Measurements from ENCODE around the gene ACTN4.

ACTN4 gene

GRCh38 chr19:38684078-38684861 lies 36.8 kb downstream of the ACTN4 start:
- H3K36me3 ChIP-seq (ENCODE audit: control insufficient read depth, low read depth, low read length): no peaks in the 10 kb centered on the region
- H3K9ac ChIP-seq (ENCODE audit: low read length): peak overlapping the region; percentile 72
- peaks cover 43% of the 10 kb centered on the region for H3K4me1 ChIP-seq (ENCODE audit: control insufficient read depth, low read depth, low read length)
- no peaks in the 10 kb centered on the region for H3K27me3 ChIP-seq (ENCODE audit: control insufficient read depth, insufficient read depth, low read length)
- no peaks in the 10 kb centered on the region for H3K9me3 ChIP-seq (ENCODE audit: control insufficient read depth, low read depth, low read length)
- peak overlapping the region; percentile 38 for H3K4me3 ChIP-seq (ENCODE audit: low read length)
- peak overlapping the region; percentile 97 for H3K27ac ChIP-seq (ENCODE audit: low read length)

DNA sequence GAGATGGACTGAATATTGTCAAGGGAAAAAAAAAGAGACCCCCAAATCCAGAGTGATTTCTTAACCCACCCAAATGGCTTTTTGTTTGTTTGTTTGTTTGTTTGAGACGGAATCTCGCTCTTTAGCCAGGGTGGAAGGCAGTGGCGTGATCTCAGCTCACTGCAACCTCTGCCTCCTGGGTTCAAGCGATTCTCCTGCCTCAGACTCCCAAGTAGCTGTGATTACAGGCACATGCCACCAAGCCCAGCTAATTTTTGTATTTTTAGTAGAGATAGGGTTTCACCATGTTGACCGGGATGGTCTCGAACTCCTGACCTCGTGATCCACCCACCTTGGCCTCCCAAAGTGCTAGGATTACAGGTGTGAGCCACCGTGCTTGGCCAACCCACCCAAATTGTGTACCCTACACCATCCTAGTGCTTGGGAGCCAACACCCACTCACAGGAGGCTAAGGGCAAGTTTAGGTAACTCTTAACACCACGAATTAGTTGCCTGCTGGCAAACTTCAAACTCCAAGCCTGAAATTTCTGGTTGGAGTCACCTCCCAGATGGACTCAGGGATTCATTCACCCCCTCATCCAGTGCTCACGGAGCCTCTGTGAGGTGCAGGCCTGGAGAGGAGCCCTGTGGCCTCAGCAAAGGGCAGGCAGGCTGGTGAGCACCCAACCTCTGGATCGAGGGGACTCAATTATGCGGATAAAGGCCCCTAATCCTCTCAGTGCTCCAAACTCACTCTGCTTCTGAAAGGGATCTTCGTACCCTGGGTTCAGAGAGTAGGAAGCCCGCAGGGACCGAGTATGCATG lies 37.6 kb downstream of the ACTN4 start:
- peaks cover 46% of the 10 kb centered on the region for H3K4me1 ChIP-seq (ENCODE audit: control insufficient read depth, low read depth, low read length)
- no peaks in the 10 kb centered on the region for H3K36me3 ChIP-seq (ENCODE audit: control insufficient read depth, low read depth, low read length)
- peak overlapping the region; percentile 72 for H3K9ac ChIP-seq (ENCODE audit: low read length)

DNA sequence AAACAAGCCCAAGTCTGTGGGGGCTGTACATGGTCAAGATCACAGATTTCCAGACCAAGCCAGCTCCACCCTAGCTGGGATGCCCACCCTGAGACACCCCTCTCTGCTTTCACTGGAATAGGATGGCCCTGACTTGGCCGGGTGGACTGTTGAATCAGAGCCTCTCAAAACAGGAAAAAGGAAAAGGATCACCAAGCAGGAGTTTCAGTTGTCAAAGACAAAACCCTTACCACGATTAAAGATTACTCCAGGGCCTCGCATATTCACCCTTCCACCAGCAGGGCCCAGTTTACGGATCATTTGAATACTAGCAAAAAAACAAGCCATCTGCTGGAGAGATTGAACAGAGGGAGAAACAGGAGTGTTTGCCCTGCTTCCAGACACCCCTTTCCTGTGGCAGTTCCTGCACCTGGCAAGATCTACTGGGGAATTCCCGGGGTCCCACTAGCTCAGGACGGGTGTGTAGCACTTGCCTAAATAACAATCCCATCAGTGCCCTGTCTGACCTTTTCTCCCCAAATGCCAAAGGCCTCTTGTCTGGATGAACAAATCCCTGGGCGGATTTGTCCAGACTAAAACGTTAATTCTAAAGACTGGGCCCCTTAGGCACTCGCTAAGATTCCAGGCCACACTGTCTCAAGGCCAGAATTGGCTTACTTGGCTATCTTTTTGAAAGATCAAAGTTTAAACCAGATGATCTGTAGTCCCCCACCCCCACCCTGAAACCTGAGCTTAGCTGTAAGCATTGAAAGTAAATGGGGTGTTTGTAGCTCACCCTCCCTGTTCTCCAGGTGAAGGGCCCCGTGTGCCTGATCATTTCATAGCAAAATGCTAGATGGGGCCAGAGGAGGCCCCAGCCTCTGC lies 38.4 kb downstream of the ACTN4 start:
- H3K27ac ChIP-seq (ENCODE audit: low read length): peak overlapping the region; percentile 68
- peak overlapping the region; percentile 31 for H3K9ac ChIP-seq (ENCODE audit: low read length)
- no peaks in the 10 kb centered on the region for H3K9me3 ChIP-seq (ENCODE audit: control insufficient read depth, low read depth, low read length)
- H3K4me1 ChIP-seq (ENCODE audit: control insufficient read depth, low read depth, low read length): peaks cover 49% of the 10 kb centered on the region
- no peaks in the 10 kb centered on the region for H3K36me3 ChIP-seq (ENCODE audit: control insufficient read depth, low read depth, low read length)
- H3K27me3 ChIP-seq (ENCODE audit: control insufficient read depth, insufficient read depth, low read length): no peaks in the 10 kb centered on the region
- H3K4me3 ChIP-seq (ENCODE audit: low read length): peak overlapping the region; percentile 8

More for the DNA sequence above, 37.6 kb downstream of the ACTN4 start:
- H3K4me3 ChIP-seq (ENCODE audit: low read length): no peak overlapping the region
- no peaks in the 10 kb centered on the region for H3K27me3 ChIP-seq (ENCODE audit: control insufficient read depth, insufficient read depth, low read length)
- peak overlapping the region; percentile 97 for H3K27ac ChIP-seq (ENCODE audit: low read length)
- no peaks in the 10 kb centered on the region for H3K9me3 ChIP-seq (ENCODE audit: control insufficient read depth, low read depth, low read length)

DNA sequence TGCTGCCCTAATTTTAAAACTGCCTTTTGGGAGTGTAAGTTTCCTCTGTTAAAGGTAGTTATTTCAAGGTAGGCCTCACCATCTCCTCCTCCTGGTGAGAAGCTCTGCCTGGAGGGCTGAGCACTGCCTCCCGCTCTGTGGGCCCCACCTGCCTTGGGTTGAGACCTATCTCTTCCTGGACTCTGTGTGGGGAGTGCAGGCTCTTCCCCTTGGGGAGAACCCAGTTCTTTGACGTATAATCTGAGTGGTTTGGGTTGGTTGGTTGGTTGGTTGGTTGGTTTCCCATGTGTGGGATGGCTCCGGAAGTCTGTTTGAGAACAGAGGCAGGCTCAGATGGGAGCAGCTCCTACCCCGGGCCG lies 39.1 kb downstream of the ACTN4 start:
- H3K9ac ChIP-seq (ENCODE audit: low read length): peak overlapping the region; percentile 31
- peaks cover 49% of the 10 kb centered on the region for H3K4me1 ChIP-seq (ENCODE audit: control insufficient read depth, low read depth, low read length)
- H3K27ac ChIP-seq (ENCODE audit: low read length): peak overlapping the region; percentile 68
- H3K27me3 ChIP-seq (ENCODE audit: control insufficient read depth, insufficient read depth, low read length): no peaks in the 10 kb centered on the region
- H3K36me3 ChIP-seq (ENCODE audit: control insufficient read depth, low read depth, low read length): no peaks in the 10 kb centered on the region
- H3K4me3 ChIP-seq (ENCODE audit: low read length): peak overlapping the region; percentile 8
- no peaks in the 10 kb centered on the region for H3K9me3 ChIP-seq (ENCODE audit: control insufficient read depth, low read depth, low read length)

GRCh38 chr19:38687837-38688378 lies 40.5 kb downstream of the ACTN4 start:
- Histone ChIP-seq H3K4me1 (ENCODE audit: control insufficient read depth, low read depth, low read length) (peaks cover 54% of the 10 kb centered on the region), H3K27ac (ENCODE audit: low read length) (no peak overlapping the region), H3K4me3 (ENCODE audit: low read length) (no peak overlapping the region), H3K36me3 (ENCODE audit: control insufficient read depth, low read depth, low read length) (no peaks in the 10 kb centered on the region), H3K9me3 (ENCODE audit: control insufficient read depth, low read depth, low read length) (no peaks in the 10 kb centered on the region), H3K27me3 (ENCODE audit: control insufficient read depth, insufficient read depth, low read length) (no peaks in the 10 kb centered on the region), H3K9ac (ENCODE audit: low read length) (no peak overlapping the region)

DNA sequence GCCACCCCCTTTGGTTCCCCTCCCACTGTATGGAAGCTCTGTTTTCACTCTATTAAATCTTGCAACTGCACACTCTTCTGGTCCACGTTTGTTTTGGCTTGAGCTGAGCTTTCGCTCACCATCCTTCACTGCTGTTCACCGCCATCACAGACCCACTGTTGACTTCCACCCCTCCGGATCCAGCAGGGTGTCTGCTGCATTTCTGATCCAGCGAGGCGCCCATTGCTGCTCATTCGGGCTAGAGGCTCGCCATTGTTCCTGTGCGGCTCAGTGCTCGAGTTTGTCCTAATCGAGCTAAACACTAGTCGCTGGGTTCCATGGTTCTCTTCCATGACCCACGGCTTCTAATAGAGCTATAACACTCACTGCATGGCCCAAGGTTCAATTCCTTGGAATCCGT lies 42.7 kb downstream of the ACTN4 start:
- no peaks in the 10 kb centered on the region for H3K9me3 ChIP-seq (ENCODE audit: control insufficient read depth, low read depth, low read length)
- no peaks in the 10 kb centered on the region for H3K27me3 ChIP-seq (ENCODE audit: control insufficient read depth, insufficient read depth, low read length)
- no peak overlapping the region for H3K27ac ChIP-seq (ENCODE audit: low read length)
- H3K4me1 ChIP-seq (ENCODE audit: control insufficient read depth, low read depth, low read length): peaks cover 43% of the 10 kb centered on the region
- H3K4me3 ChIP-seq (ENCODE audit: low read length): no peak overlapping the region
- no peak overlapping the region for H3K9ac ChIP-seq (ENCODE audit: low read length)
- no peaks in the 10 kb centered on the region for H3K36me3 ChIP-seq (ENCODE audit: control insufficient read depth, low read depth, low read length)

DNA sequence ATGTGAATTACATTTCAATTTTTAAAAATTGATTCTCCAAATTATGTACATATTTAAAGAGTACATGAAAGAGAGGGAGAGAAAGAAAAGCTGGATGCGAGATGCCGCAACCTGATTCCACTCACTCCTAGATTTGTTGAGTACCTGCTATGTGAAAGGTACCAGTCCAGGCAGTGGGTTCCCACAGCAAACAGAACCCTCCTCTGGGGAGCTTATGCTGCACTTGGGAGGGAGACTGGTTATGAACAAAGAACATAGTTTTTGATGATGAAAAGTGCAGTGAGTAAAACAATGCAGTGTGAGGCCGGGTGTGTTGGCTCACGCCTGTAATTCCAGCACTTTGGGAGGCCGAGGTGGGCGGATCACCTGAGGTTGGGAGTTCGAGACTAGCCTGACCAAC lies 43.4 kb downstream of the ACTN4 start:
- Histone ChIP-seq H3K27me3 (ENCODE audit: control insufficient read depth, insufficient read depth, low read length) (no peaks in the 10 kb centered on the region), H3K9ac (ENCODE audit: low read length) (no peak overlapping the region), H3K27ac (ENCODE audit: low read length) (no peak overlapping the region), H3K4me3 (ENCODE audit: low read length) (no peak overlapping the region), H3K9me3 (ENCODE audit: control insufficient read depth, low read depth, low read length) (no peaks in the 10 kb centered on the region), H3K4me1 (ENCODE audit: control insufficient read depth, low read depth, low read length) (peaks cover 36% of the 10 kb centered on the region), H3K36me3 (ENCODE audit: control insufficient read depth, low read depth, low read length) (no peaks in the 10 kb centered on the region)

GRCh38 chr19:38691938-38692457 lies 44.5 kb downstream of the ACTN4 start:
- Histone ChIP-seq H3K4me1 (ENCODE audit: control insufficient read depth, low read depth, low read length) (peaks cover 27% of the 10 kb centered on the region), H3K27me3 (ENCODE audit: control insufficient read depth, insufficient read depth, low read length) (no peaks in the 10 kb centered on the region), H3K9me3 (ENCODE audit: control insufficient read depth, low read depth, low read length) (no peaks in the 10 kb centered on the region), H3K9ac (ENCODE audit: low read length) (no peak overlapping the region), H3K36me3 (ENCODE audit: control insufficient read depth, low read depth, low read length) (no peaks in the 10 kb centered on the region), H3K27ac (ENCODE audit: low read length) (no peak overlapping the region), H3K4me3 (ENCODE audit: low read length) (no peak overlapping the region)

DNA sequence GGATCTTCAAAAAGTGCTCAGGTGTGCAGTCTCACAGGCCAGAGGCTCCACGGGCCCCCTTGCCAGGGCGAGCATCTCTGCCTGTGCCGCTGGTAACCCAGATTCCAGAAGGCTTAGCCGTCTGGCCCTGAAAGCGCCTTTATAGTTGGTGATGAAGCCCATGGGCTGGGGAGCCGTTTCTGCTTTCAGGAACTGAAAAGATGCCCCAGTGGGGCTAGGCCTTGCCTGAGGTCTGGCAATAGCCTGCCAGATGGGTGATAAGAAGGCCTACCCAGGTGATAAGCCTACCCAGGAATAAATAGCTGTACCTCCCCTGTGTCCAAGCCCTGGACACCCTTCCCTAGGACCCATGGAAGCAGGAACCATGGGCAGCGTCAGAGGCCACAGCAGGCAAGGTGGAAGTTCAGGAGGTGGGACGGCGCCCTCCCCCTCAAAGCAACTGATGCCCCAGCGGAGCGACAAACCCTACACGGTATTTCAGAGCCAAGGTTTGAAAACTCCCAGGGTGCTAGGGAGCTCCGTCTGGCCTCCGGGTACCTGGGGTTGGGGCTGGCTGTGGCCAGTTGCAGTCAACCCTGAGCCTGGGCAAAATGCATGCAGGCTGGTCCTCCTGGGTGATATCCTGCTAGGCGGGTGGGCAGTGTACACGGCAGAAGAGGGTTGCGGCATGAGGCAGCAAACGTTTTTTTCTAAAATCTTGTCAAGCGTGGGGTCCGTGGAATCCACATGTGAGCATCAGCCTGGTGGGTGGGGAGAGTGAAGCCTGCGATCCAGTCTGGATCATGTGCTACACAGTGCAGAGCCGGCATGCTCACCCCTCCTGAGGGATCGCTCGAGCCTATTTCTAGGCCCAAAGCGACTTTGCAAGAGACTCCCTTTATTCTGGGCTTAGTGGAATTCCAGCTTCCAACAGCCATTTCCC lies 45.3 kb downstream of the ACTN4 start:
- Histone ChIP-seq H3K9me3 (ENCODE audit: control insufficient read depth, low read depth, low read length) (no peaks in the 10 kb centered on the region), H3K36me3 (ENCODE audit: control insufficient read depth, low read depth, low read length) (no peaks in the 10 kb centered on the region), H3K27ac (ENCODE audit: low read length) (peak overlapping the region; percentile 8), H3K27me3 (ENCODE audit: control insufficient read depth, insufficient read depth, low read length) (no peaks in the 10 kb centered on the region), H3K4me1 (ENCODE audit: control insufficient read depth, low read depth, low read length) (peaks cover 27% of the 10 kb centered on the region), H3K9ac (ENCODE audit: low read length) (no peak overlapping the region), H3K4me3 (ENCODE audit: low read length) (no peak overlapping the region)

GRCh38 chr19:38693380-38694223 lies 46.2 kb downstream of the ACTN4 start:
- Histone ChIP-seq H3K9ac (ENCODE audit: low read length) (peak overlapping the region; percentile 12), H3K4me1 (ENCODE audit: control insufficient read depth, low read depth, low read length) (peaks cover 33% of the 10 kb centered on the region), H3K4me3 (ENCODE audit: low read length) (no peak overlapping the region), H3K27ac (ENCODE audit: low read length) (peak overlapping the region; percentile 8), H3K36me3 (ENCODE audit: control insufficient read depth, low read depth, low read length) (no peaks in the 10 kb centered on the region), H3K9me3 (ENCODE audit: control insufficient read depth, low read depth, low read length) (no peaks in the 10 kb centered on the region), H3K27me3 (ENCODE audit: control insufficient read depth, insufficient read depth, low read length) (no peaks in the 10 kb centered on the region)

All from iPS-18a (cell line).